Thyroid gland (tissue), 4 donors: ENCODE results near the gene MLLT1.

Source experiments
- POLR2A ChIP-seq, 2 donors: fragments of 450-650 bp; IDR thresholded peaks; one replicate each; pipeline ENCODE4 v1.6.1; 2017; ENCODE audit warnings: antibody characterized with exemption in 2 of 2, mild to moderate bottlenecking in 2 of 2, moderate library complexity in 1 of 2
- TF ChIP-seq, protein P1 (sequence below), 6 experiments: fragments of 200-600 bp in 3 of 6; fragments of 450-650 bp in 3 of 6; sonication (generic) in 3 of 6; IDR thresholded peaks; one replicate each; pipeline ENCODE4 v1.5.1; 2016 to 2019; ENCODE audit warnings: antibody characterized with exemption in 6 of 6, mild to moderate bottlenecking in 2 of 6, inconsistent platforms in 1 of 6, moderate library complexity in 1 of 6

DNA sequence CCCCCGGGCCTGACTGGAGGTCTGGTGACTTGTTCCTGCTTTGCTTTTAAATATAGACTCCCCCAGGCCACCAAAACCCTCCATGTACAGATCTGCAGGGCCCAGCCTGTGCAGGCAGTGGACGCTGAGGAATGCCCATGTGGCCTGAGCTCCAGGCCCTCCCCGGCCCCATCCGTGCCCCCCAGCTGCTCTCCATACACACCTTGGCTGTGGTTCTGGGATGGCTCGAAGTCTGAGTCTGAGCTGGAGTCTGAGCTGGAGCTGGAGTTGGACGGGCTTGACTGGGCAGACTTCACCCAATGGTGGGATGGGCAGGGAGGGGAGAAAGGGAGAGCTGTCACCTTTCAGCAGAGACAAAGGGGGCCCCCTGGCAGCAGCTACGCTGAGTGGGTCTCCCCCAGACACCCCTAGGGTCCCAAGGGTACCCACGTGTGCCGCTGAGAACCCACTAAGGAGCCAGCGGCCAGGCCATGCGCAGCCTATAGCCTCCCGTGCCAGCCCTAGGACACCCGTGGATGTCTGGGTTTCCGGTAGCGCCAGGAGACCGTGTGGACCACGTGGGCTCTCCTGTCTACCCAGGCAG lies 61.9 kb downstream of the MLLT1 start:
- TF ChIP-seq, protein P1, sequence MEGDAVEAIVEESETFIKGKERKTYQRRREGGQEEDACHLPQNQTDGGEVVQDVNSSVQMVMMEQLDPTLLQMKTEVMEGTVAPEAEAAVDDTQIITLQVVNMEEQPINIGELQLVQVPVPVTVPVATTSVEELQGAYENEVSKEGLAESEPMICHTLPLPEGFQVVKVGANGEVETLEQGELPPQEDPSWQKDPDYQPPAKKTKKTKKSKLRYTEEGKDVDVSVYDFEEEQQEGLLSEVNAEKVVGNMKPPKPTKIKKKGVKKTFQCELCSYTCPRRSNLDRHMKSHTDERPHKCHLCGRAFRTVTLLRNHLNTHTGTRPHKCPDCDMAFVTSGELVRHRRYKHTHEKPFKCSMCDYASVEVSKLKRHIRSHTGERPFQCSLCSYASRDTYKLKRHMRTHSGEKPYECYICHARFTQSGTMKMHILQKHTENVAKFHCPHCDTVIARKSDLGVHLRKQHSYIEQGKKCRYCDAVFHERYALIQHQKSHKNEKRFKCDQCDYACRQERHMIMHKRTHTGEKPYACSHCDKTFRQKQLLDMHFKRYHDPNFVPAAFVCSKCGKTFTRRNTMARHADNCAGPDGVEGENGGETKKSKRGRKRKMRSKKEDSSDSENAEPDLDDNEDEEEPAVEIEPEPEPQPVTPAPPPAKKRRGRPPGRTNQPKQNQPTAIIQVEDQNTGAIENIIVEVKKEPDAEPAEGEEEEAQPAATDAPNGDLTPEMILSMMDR (IDR thresholded peaks at IDR 0.05): no peak
- TF ChIP-seq POLR2A (IDR thresholded peaks at IDR 0.05): no peak
